Naive thymus-derived CD8-positive, alpha-beta T cell (primary cell): ENCODE results near the gene RAB40A. TPM values are rescaled to one million over a fixed set of nuclear protein-coding genes. Genes with fewer than 3 reads are reported as not detected.
A peak's percentile ranks its signal among the peaks of the same experiment; 100 is the strongest.
"Not testable (repeated sequence)": the region's sequence is repeated elsewhere in the genome, so short reads cannot be mapped to it uniquely, and the experiment has no call there.

Experiments used
- ATAC-seq, 2 donors: fragments of 150-1000 bp; cut with Tn5 transposase in 1 of 2; sonication (Bioruptor Pico), chemical (Tn5 transposase) in 1 of 2; 1 replicate in 1 of 2; 2 replicates in 1 of 2; pipeline ENCODE4 v1.10.0; 2021; ENCODE audit warnings: mild to moderate bottlenecking in 2 of 2, moderate library complexity in 2 of 2
- POLR2A ChIA-PET: fragments of 350-600 bp; sonication (Branson Sonifier 250); formaldehyde crosslinking; loops from one replicate; lab custom pipeline; 2021; ENCODE audit warnings: antibody characterized with exemption; lab: Charles Lee
- DNase-seq, 10 donors: peaks; one replicate each; pipeline versions ENCODE4 v3.0.0 to v3.0.0-alpha.2; 2020 to 2022
- H3K27ac Mint-ChIP-seq, 10 donors: one replicate each; pipeline ENCODE4 v1.8.0; 2020 to 2022; ENCODE audit warnings: mild to moderate bottlenecking in 10 of 10, mixed read lengths in 10 of 10, moderate library complexity in 4 of 10, inconsistent platforms in 1 of 10
- H3K27me3 Mint-ChIP-seq, 5 donors: one replicate each; pipeline ENCODE4 v1.8.0; 2021 to 2022; ENCODE audit warnings: mixed read lengths in 5 of 5
- H3K36me3 Mint-ChIP-seq, 3 donors: one replicate each; pipeline ENCODE4 v1.8.0; 2020 to 2022; ENCODE audit warnings: mixed read lengths in 3 of 3, mild to moderate bottlenecking in 2 of 3, inconsistent platforms in 1 of 3
- H3K4me1 Mint-ChIP-seq, 4 donors: one replicate each; pipeline ENCODE4 v1.8.0; 2021 to 2022; ENCODE audit warnings: mixed read lengths in 4 of 4
- H3K4me3 Mint-ChIP-seq, 10 donors: one replicate each; pipeline ENCODE4 v1.8.0; 2020 to 2022; ENCODE audit warnings: mild to moderate bottlenecking in 10 of 10, mixed read lengths in 10 of 10, moderate library complexity in 6 of 10, inconsistent platforms in 1 of 10
- H3K9me3 Mint-ChIP-seq, 9 donors: one replicate each; pipeline ENCODE4 v1.8.0; 2020 to 2022; ENCODE audit warnings: mixed read lengths in 9 of 9, mild to moderate bottlenecking in 3 of 9, inconsistent platforms in 1 of 9, moderate library complexity in 1 of 9
- polyA plus RNA-seq, 3 donors: library from polyadenylated mRNA; unstranded; fragments of 300-500 nt; fragmentation: Illumina TruSeq; gene quantifications; one replicate each; pipeline ENCODE4 v1.2.3, GENCODE V29; 2021
- total RNA-seq, 8 experiments: library from RNA in 2 of 8; stranded (reverse) in 2 of 8; gene quantifications; one replicate each; pipeline ENCODE4 v1.2.3 and lab custom pipeline; 2021 to 2026

RAB40A gene
- total and polyA plus RNA-seq, 5 experiments from 2014 or later, result 0.15 TPM; not detected in 4

- no peaks in the 10 kb centered on the region for H3K36me3 Mint-ChIP-seq
- ATAC-seq (no peak), DNase-seq (no peak)
- no peak overlapping the region for H3K4me3 Mint-ChIP-seq
- H3K9me3 Mint-ChIP-seq, result no peaks in the 10 kb centered on the region
- H3K27ac Mint-ChIP-seq, result no peak overlapping the region
- POLR2A ChIA-PET, result no interaction called here
- H3K27me3 Mint-ChIP-seq, result no peaks in the 10 kb centered on the region
- peaks cover 0 to 3% (median 1%) of the 10 kb centered on the region in 4 donors for H3K4me1 Mint-ChIP-seq
Measured at GRCh38 chrX:103480526-103480925, 38.8 kb downstream of the RAB40A start.

GRCh38 chrX:103477496-103477895, 41.8 kb downstream of the RAB40A start:
- DNase-seq, result no peak
- Mint-ChIP-seq H3K4me3 (no peak overlapping the region), H3K9me3 (no peaks in the 10 kb centered on the region), H3K27me3 (no peaks in the 10 kb centered on the region), H3K36me3 (no peaks in the 10 kb centered on the region), H3K4me1 (no peaks in the 10 kb centered on the region), H3K27ac (no peak overlapping the region)
- no peak for ATAC-seq
- POLR2A ChIA-PET, result no interaction called here

GRCh38 chrX:103475381-103475780, 43.9 kb downstream of the RAB40A start:
- no peak for DNase-seq
- H3K36me3 Mint-ChIP-seq, result no peaks in the 10 kb centered on the region
- no peaks in the 10 kb centered on the region for H3K9me3 Mint-ChIP-seq
- POLR2A ChIA-PET, result no interaction called here
- H3K4me3 Mint-ChIP-seq, result no peak overlapping the region
- ATAC-seq, result no peak
- no peaks in the 10 kb centered on the region for H3K27me3 Mint-ChIP-seq
- no peak overlapping the region for H3K27ac Mint-ChIP-seq
- no peaks in the 10 kb centered on the region for H3K4me1 Mint-ChIP-seq

GRCh38 chrX:103469977-103470376, 49.3 kb downstream of the RAB40A start:
- H3K27me3 Mint-ChIP-seq, DNase-seq, ATAC-seq, H3K4me1 Mint-ChIP-seq, H3K27ac Mint-ChIP-seq, H3K9me3 Mint-ChIP-seq, H3K36me3 Mint-ChIP-seq, POLR2A ChIA-PET, H3K4me3 Mint-ChIP-seq: not testable (repeated sequence)

GRCh38 chrX:103467887-103468286, 51.4 kb downstream of the RAB40A start:
- POLR2A ChIA-PET, result no interaction called here
- no peak overlapping the region for H3K4me3 Mint-ChIP-seq
- H3K9me3 Mint-ChIP-seq, result no peaks in the 10 kb centered on the region
- peaks cover 2 to 11% (median 8%) of the 10 kb centered on the region in 4 donors for H3K4me1 Mint-ChIP-seq
- H3K27me3 Mint-ChIP-seq, result no peaks in the 10 kb centered on the region
- ATAC-seq, result no peak
- H3K27ac Mint-ChIP-seq, result no peak overlapping the region
- no peaks in the 10 kb centered on the region for H3K36me3 Mint-ChIP-seq
- no peak for DNase-seq

GRCh38 chrX:103467156-103467555, 52.1 kb downstream of the RAB40A start:
- H3K4me3 Mint-ChIP-seq, result no peak overlapping the region
- no peak for ATAC-seq

GRCh38 chrX:103464774-103465117, 54.5 kb downstream of the RAB40A start:
- peaks cover 2 to 25% (median 17%) of the 10 kb centered on the region in 4 donors for H3K4me1 Mint-ChIP-seq
- H3K9me3 Mint-ChIP-seq, result peaks cover 0 to 10% (median 0%) of the 10 kb centered on the region in 9 donors
- DNase-seq (peak; percentile 41 to 82 (median 70)), ATAC-seq (peak; percentile 91)
- H3K4me3 Mint-ChIP-seq, result peak overlapping the region; percentile 88 to 96 (median 93)
- POLR2A ChIA-PET, result interaction anchor here (0.8 to 1.0 kb wide), 2 partner anchors 88 to 254 kb away, joined by 3 to 5 read pairs; partner anchors contain the start of gene BEX3
- peaks cover 0 to 2% (median 0%) of the 10 kb centered on the region in 5 donors for H3K27me3 Mint-ChIP-seq
- no peaks in the 10 kb centered on the region for H3K36me3 Mint-ChIP-seq
- peak overlapping the region; percentile 63 to 94 (median 82) for H3K27ac Mint-ChIP-seq

More at GRCh38 chrX:103467156-103467555, 52.1 kb downstream of the RAB40A start:
- no peak for DNase-seq
- Mint-ChIP-seq H3K27ac (no peak overlapping the region), H3K9me3 (no peaks in the 10 kb centered on the region), H3K4me1 (peaks cover 2 to 11% (median 8%) of the 10 kb centered on the region in 4 donors), H3K27me3 (peaks cover 0 to 2% (median 0%) of the 10 kb centered on the region in 5 donors), H3K36me3 (no peaks in the 10 kb centered on the region)
- POLR2A ChIA-PET, result no interaction called here

- peak overlapping the region; percentile 63 to 94 (median 82) for H3K27ac Mint-ChIP-seq
- ATAC-seq (peak; percentile 76 to 77), DNase-seq (peak in 9 of 10 donors; percentile 1 to 60 (median 21))
- H3K4me3 Mint-ChIP-seq, result peak overlapping the region; percentile 88 to 96 (median 93)
- H3K36me3 Mint-ChIP-seq, result no peaks in the 10 kb centered on the region
- POLR2A ChIA-PET, result interaction anchor here (0.8 to 1.0 kb wide), 3 partner anchors 79 to 253 kb away, joined by 3 to 5 read pairs (median 3); partner anchors contain the start of gene BEX3
- peaks cover 5 to 30% (median 22%) of the 10 kb centered on the region in 4 donors for H3K4me1 Mint-ChIP-seq
- H3K27me3 Mint-ChIP-seq, result peaks cover 0 to 2% (median 0%) of the 10 kb centered on the region in 5 donors
- peaks cover 0 to 13% (median 0%) of the 10 kb centered on the region in 9 donors for H3K9me3 Mint-ChIP-seq
Measured at GRCh38 chrX:103464072-103464773, 55.1 kb downstream of the RAB40A start.

- H3K27me3 Mint-ChIP-seq, result peaks cover 0 to 2% (median 0%) of the 10 kb centered on the region in 5 donors
- no peaks in the 10 kb centered on the region for H3K36me3 Mint-ChIP-seq
- peaks cover 0 to 23% (median 0%) of the 10 kb centered on the region in 9 donors for H3K9me3 Mint-ChIP-seq
- no peak for ATAC-seq
- POLR2A ChIA-PET, result no interaction called here
- no peak for DNase-seq
- H3K27ac Mint-ChIP-seq, result peak overlapping the region in 2 of 10 donors; percentile 15 to 26
- H3K4me1 Mint-ChIP-seq, result peaks cover 7 to 33% (median 25%) of the 10 kb centered on the region in 4 donors
- H3K4me3 Mint-ChIP-seq, result no peak overlapping the region
Measured at GRCh38 chrX:103461156-103461555, 58.1 kb downstream of the RAB40A start.

- H3K4me1 Mint-ChIP-seq, result peaks cover 7 to 33% (median 25%) of the 10 kb centered on the region in 4 donors
- ATAC-seq, H3K36me3 Mint-ChIP-seq, H3K27me3 Mint-ChIP-seq: not testable (repeated sequence)
- H3K9me3 Mint-ChIP-seq, result peaks cover 0 to 23% (median 0%) of the 10 kb centered on the region in 9 donors
- POLR2A ChIA-PET, result interaction anchor here (1.1 kb wide), 2 partner anchors 85 to 1528 kb away, joined by 3 to 4 read pairs; partner anchors contain the start of gene ZMAT1
- peak in 9 of 10 donors; percentile 10 to 73 (median 52) for DNase-seq
- H3K4me3 Mint-ChIP-seq, result peak overlapping the region in 9 of 10 donors; percentile 19 to 67 (median 45)
- H3K27ac Mint-ChIP-seq, result peak overlapping the region; percentile 68 to 94 (median 85)
Measured at GRCh38 chrX:103460001-103460755, 59.1 kb downstream of the RAB40A start.

- Mint-ChIP-seq H3K4me3 (no peak overlapping the region), H3K9me3 (peaks cover 0 to 6% (median 0%) of the 10 kb centered on the region in 9 donors), H3K36me3 (no peaks in the 10 kb centered on the region), H3K27me3 (no peaks in the 10 kb centered on the region), H3K27ac (no peak overlapping the region), H3K4me1 (no peaks in the 10 kb centered on the region)
- no peak for ATAC-seq
- DNase-seq, result no peak
- POLR2A ChIA-PET, result no interaction called here
Measured at GRCh38 chrX:103453655-103454054, 65.6 kb downstream of the RAB40A start.
